GM23338 (cell line): ENCODE data around the gene TUBB8B. TPM values are rescaled to one million over a fixed set of nuclear protein-coding genes. Genes with fewer than 3 reads are reported as not detected.
A peak's percentile ranks its signal among the peaks of the same experiment; 100 is the strongest.
"Not testable (repeated sequence)": the region's sequence is repeated elsewhere in the genome, so short reads cannot be mapped to it uniquely, and the experiment has no call there.

ENCODE experiments used
- ATAC-seq: fragments of 200-7000 bp; cut with Tn5 transposase; 3 replicates; pipeline ENCODE4 v1.9.1; 2020
- DNase-seq: peaks from one replicate; pipeline ENCODE4 v3.0.0-alpha.2; 2015; ENCODE audit warnings: low spot score
- H2AFZ ChIP-seq: fragments of 200-600 bp; sonication (generic); 2 replicates; pipeline ENCODE4 v1.8.0; 2016; ENCODE audit warnings: antibody characterized with exemption, mild to moderate bottlenecking, moderate library complexity
- H3F3A ChIP-seq: fragments of 200-600 bp; sonication (generic); replicated peaks from 2 replicates; pipeline ENCODE4 v1.8.0; 2017; ENCODE audit warnings: antibody characterized with exemption, mixed run types, low read depth
- H3K27ac ChIP-seq: fragments of 200-600 bp; sonication (generic); 2 replicates; pipeline ENCODE4 v1.6.1; 2016; ENCODE audit warnings: low read depth
- H3K27me3 ChIP-seq: fragments of 200-600 bp; sonication (generic); 2 replicates; pipeline ENCODE4 v1.8.0; 2016; ENCODE audit warnings: mild to moderate bottlenecking, mixed run types, moderate library complexity; ENCODE audit not compliant: insufficient read depth
- H3K36me3 ChIP-seq: fragments of 200-600 bp; sonication (generic); 2 replicates; pipeline ENCODE4 v1.8.0; 2016; ENCODE audit warnings: mild to moderate bottlenecking; ENCODE audit not compliant: insufficient read depth
- H3K4me1 ChIP-seq: fragments of 200-600 bp; sonication (generic); 2 replicates; pipeline ENCODE4 v1.8.0; 2016; ENCODE audit warnings: mild to moderate bottlenecking, moderate library complexity; ENCODE audit not compliant: insufficient read depth
- H3K4me2 ChIP-seq: fragments of 200-600 bp; sonication (generic); 2 replicates; pipeline ENCODE4 v1.7.1; 2017; ENCODE audit warnings: mixed run types
- H3K4me3 ChIP-seq: fragments of 200-600 bp; sonication (generic); 2 replicates; pipeline ENCODE4 v1.6.1; 2016; ENCODE audit warnings: mixed run types
- H3K79me2 ChIP-seq: fragments of 200-600 bp; sonication (generic); replicated peaks from 2 replicates; pipeline ENCODE4 v1.8.0; 2017; ENCODE audit warnings: mild to moderate bottlenecking; ENCODE audit not compliant: insufficient read depth
- H3K9me2 ChIP-seq: fragments of 200-600 bp; sonication (generic); 2 replicates; pipeline ENCODE4 v1.8.0; 2017; ENCODE audit not compliant: insufficient read depth
- H4K20me1 ChIP-seq: fragments of 200-600 bp; sonication (generic); replicated peaks from 2 replicates; pipeline ENCODE4 v1.8.0; 2017; ENCODE audit warnings: mild to moderate bottlenecking; ENCODE audit not compliant: insufficient read depth
- H3K27ac Mint-ChIP-seq: 2 replicates; pipeline ENCODE4 v1.8.0; 2020; ENCODE audit warnings: inconsistent platforms, mild to moderate bottlenecking, moderate library complexity, mixed read lengths
- H3K27me3 Mint-ChIP-seq: 3 replicates; pipeline ENCODE4 v1.8.0; 2022; ENCODE audit warnings: low read depth, mild to moderate bottlenecking, moderate library complexity, mixed read lengths, inconsistent platforms; ENCODE audit not compliant: insufficient read depth, poor library complexity
- H3K36me3 Mint-ChIP-seq: 3 replicates; pipeline ENCODE4 v1.8.0; 2021; ENCODE audit warnings: low read depth, mild to moderate bottlenecking, inconsistent platforms, moderate library complexity, mixed read lengths
- H3K4me1 Mint-ChIP-seq: 3 replicates; pipeline ENCODE4 v1.8.0; 2020; ENCODE audit warnings: mild to moderate bottlenecking, inconsistent platforms, mixed read lengths
- H3K4me3 Mint-ChIP-seq: 3 replicates; pipeline ENCODE4 v1.8.0; 2021; ENCODE audit warnings: moderate library complexity, mild to moderate bottlenecking, inconsistent platforms, mixed read lengths
- H3K9me3 Mint-ChIP-seq: 3 replicates; pipeline ENCODE4 v1.8.0; 2020; ENCODE audit warnings: moderate library complexity, mild to moderate bottlenecking, inconsistent platforms, mixed read lengths
- polyA plus RNA-seq: library from polyadenylated mRNA; unstranded; fragments of >200 nt; fragmentation: Nextera tagmentation; extraction: Ambion mirVana; gene quantifications from 2 replicates; pipeline ENCODE4 v1.2.1, GENCODE V29; 2016
- small RNA-seq: library from RNA; depleted of rRNA; stranded (forward); fragments of <200 nt; gene quantifications from one replicate; pipeline ENCODE3, GENCODE V24; 2014; ENCODE audit warnings: low replicate concordance
- total RNA-seq: library from RNA; depleted of rRNA; stranded (reverse); fragments of >200 nt; shearing (Covaris generic); gene quantifications from 2 replicates; pipeline ENCODE4 v1.2.3, GENCODE V29; 2014; rRNA removed

Gene TUBB8B
- total and polyA plus RNA-seq, 2 experiments from 2014 or later, result 0.74 to 3.6 TPM

GRCh38 chr18:11383-12274 lies 37.8 kb downstream of the TUBB8B start:
- peak; percentile 29; the same call in 1 of the 3 replicates for ATAC-seq
- H3K27ac Mint-ChIP-seq, H3K27me3 Mint-ChIP-seq, H3F3A ChIP-seq, H3K4me1 ChIP-seq, H3K9me2 ChIP-seq, H3K4me3 ChIP-seq, H3K4me1 Mint-ChIP-seq, H3K9me3 Mint-ChIP-seq, H3K27me3 ChIP-seq, H3K79me2 ChIP-seq, H2AFZ ChIP-seq, H3K36me3 Mint-ChIP-seq, H3K27ac ChIP-seq, DNase-seq, H4K20me1 ChIP-seq, H3K4me2 ChIP-seq, H3K4me3 Mint-ChIP-seq, H3K36me3 ChIP-seq: not testable (repeated sequence)

- not testable (repeated sequence) for H3K4me1 ChIP-seq, H3K79me2 ChIP-seq, H3K4me3 ChIP-seq, H3K27me3 Mint-ChIP-seq, H3K36me3 ChIP-seq, H3K36me3 Mint-ChIP-seq, DNase-seq, H3K9me3 Mint-ChIP-seq, H3K4me1 Mint-ChIP-seq, H4K20me1 ChIP-seq, H3K27ac Mint-ChIP-seq, ATAC-seq, H3K27ac ChIP-seq, H2AFZ ChIP-seq, H3K4me2 ChIP-seq, H3K4me3 Mint-ChIP-seq, H3K9me2 ChIP-seq, H3K27me3 ChIP-seq, H3F3A ChIP-seq
These were observed 38.7 kb downstream of the TUBB8B start for GRCh38 chr18:10624-11184.

GRCh38 chr18:9937-10336 lies 39.5 kb downstream of the TUBB8B start:
- not testable (repeated sequence) for H3K4me2 ChIP-seq, H3K36me3 ChIP-seq, H3F3A ChIP-seq, H4K20me1 ChIP-seq, H3K36me3 Mint-ChIP-seq, H3K9me2 ChIP-seq, H3K27me3 Mint-ChIP-seq, H3K27me3 ChIP-seq, DNase-seq, ATAC-seq, H3K9me3 Mint-ChIP-seq, H2AFZ ChIP-seq, H3K4me1 ChIP-seq, H3K4me3 Mint-ChIP-seq, H3K79me2 ChIP-seq, H3K27ac ChIP-seq, H3K4me3 ChIP-seq, H3K27ac Mint-ChIP-seq, H3K4me1 Mint-ChIP-seq

Small RNA genes within 50 kb of the gene (small RNA-seq; reads per million reads assigned to genes)
- not detected for gene AP001005.2

Other genes with a start within 250 kb of the TUBB8B start
- 82.4 and 83.6 TPM in 2 replicates for gene USP14, start 108.9 kb upstream of the TUBB8B start, total RNA-seq
- gene USP14, start 108.9 kb upstream of the TUBB8B start, polyA plus RNA-seq, result 70.3 and 83.5 TPM in 2 replicates
- gene THOC1, start 218.4 kb upstream of the TUBB8B start, total RNA-seq, result 71.2 and 108 TPM in 2 replicates
- gene THOC1, start 218.4 kb upstream of the TUBB8B start, polyA plus RNA-seq, result 66.1 and 73.0 TPM in 2 replicates